ENCODE data around the gene PRKG1.
"Not testable (repeated sequence)": the region's sequence is repeated elsewhere in the genome, so short reads cannot be mapped to it uniquely, and the experiment has no call there.

PRKG1 gene

GRCh38 chr10:51656503-51656902 lies 582.2 kb downstream of the PRKG1 start:
- DNase-seq (ENCODE audit: low spot score) = no peak

GRCh38 chr10:51658000-51658399 lies 583.7 kb downstream of the PRKG1 start:
- DNase-seq (ENCODE audit: low spot score) = no peak

- no peak for DNase-seq (ENCODE audit: low spot score)
Observed at GRCh38 chr10:51659344-51659743, 585.1 kb downstream of the PRKG1 start.

- DNase-seq (ENCODE audit: low spot score) = no peak
Observed at GRCh38 chr10:51663086-51663485, 588.8 kb downstream of the PRKG1 start.

- DNase-seq (ENCODE audit: low spot score) = no peak
Observed at GRCh38 chr10:51666456-51666855, 592.2 kb downstream of the PRKG1 start.

- peak; percentile 14 for DNase-seq (ENCODE audit: low spot score)
Observed at GRCh38 chr10:51667678-51668335, 593.5 kb downstream of the PRKG1 start.

- DNase-seq (ENCODE audit: low spot score) = no peak
Observed at GRCh38 chr10:51668336-51668689, 594.0 kb downstream of the PRKG1 start.

GRCh38 chr10:51669041-51669440 lies 594.8 kb downstream of the PRKG1 start:
- no peak for DNase-seq (ENCODE audit: low spot score)

- DNase-seq (ENCODE audit: low spot score) = no peak
Observed at GRCh38 chr10:51672039-51672535, 597.8 kb downstream of the PRKG1 start.

- no peak for DNase-seq (ENCODE audit: low spot score)
Observed at GRCh38 chr10:51675088-51675487, 600.8 kb downstream of the PRKG1 start.

GRCh38 chr10:51679841-51680240 lies 605.6 kb downstream of the PRKG1 start:
- DNase-seq (ENCODE audit: low spot score) = no peak

GRCh38 chr10:51683031-51683691 lies 608.9 kb downstream of the PRKG1 start:
- no peak for DNase-seq (ENCODE audit: low spot score)

- DNase-seq (ENCODE audit: low spot score) = no peak
Observed at GRCh38 chr10:51685768-51686167, 611.5 kb downstream of the PRKG1 start.

- no peak for DNase-seq (ENCODE audit: low spot score)
Observed at GRCh38 chr10:51687296-51687695, 613.0 kb downstream of the PRKG1 start.

GRCh38 chr10:51688826-51689225 lies 614.5 kb downstream of the PRKG1 start:
- DNase-seq (ENCODE audit: low spot score) = not testable (repeated sequence)

- no peak for DNase-seq (ENCODE audit: low spot score)
Observed at GRCh38 chr10:51689536-51689935, 615.2 kb downstream of the PRKG1 start.

- no peak for DNase-seq (ENCODE audit: low spot score)
Observed at GRCh38 chr10:51691135-51691534, 616.8 kb downstream of the PRKG1 start.

GRCh38 chr10:51694086-51694768 lies 619.9 kb downstream of the PRKG1 start:
- no peak for DNase-seq (ENCODE audit: low spot score)

GRCh38 chr10:51696251-51696650 lies 622.0 kb downstream of the PRKG1 start:
- no peak for DNase-seq (ENCODE audit: low spot score)

GRCh38 chr10:51698473-51699063 lies 624.3 kb downstream of the PRKG1 start:
- no peak for DNase-seq (ENCODE audit: low spot score)

- no peak for DNase-seq (ENCODE audit: low spot score)
Observed at GRCh38 chr10:51699145-51699474, 624.8 kb downstream of the PRKG1 start.

- DNase-seq (ENCODE audit: low spot score) = peak; percentile 91
Observed at GRCh38 chr10:51699475-51700227, 625.4 kb downstream of the PRKG1 start, which contains the start of gene CSTF2T. TSS of gene CSTF2T (minus strand) at chr10:51699595. CDS start at chr10:51699549, 46 bp downstream.

Data from RKO (cell line).